MCF 10A (cell line): ENCODE results near the gene SHH. TPM values are rescaled to one million over a fixed set of nuclear protein-coding genes. Genes with fewer than 3 reads are reported as not detected.
"Not testable (repeated sequence)": the region's sequence is repeated elsewhere in the genome, so short reads cannot be mapped to it uniquely, and the experiment has no call there.

Experiments
- BruUV-seq: library from RNA; stranded (reverse); fragments of 400-500 nt; replicated peaks from 2 replicates; lab custom pipeline; 2021; lab: Mats Ljungman, UMichigan
- CTCF ChIA-PET: fragments of 300-600 bp; sonication (Branson Sonifier 250); formaldehyde crosslinking; extraction: SDS; loops from one replicate; lab custom pipeline; 2021; ENCODE audit warnings: antibody characterized with exemption, inconsistent platforms; lab: Yijun Ruan, JAX
- POLR2A ChIA-PET: fragments of 300-600, 350-650 bp; sonication (Branson Sonifier 250); formaldehyde crosslinking; extraction: SDS; loops from one replicate; lab custom pipeline; 2020; ENCODE audit warnings: antibody characterized with exemption, inconsistent platforms; lab: Yijun Ruan, JAX
- DNase-seq: peaks from one replicate; pipeline ENCODE4 v3.0.0-alpha.2; 2018; ENCODE audit not compliant: unreplicated experiment
- H3K27ac Mint-ChIP-seq: one replicate; pipeline ENCODE4 v1.8.0; 2022; ENCODE audit warnings: mild to moderate bottlenecking, low read depth, mixed read lengths; ENCODE audit not compliant: unreplicated experiment
- H3K27me3 Mint-ChIP-seq: one replicate; pipeline ENCODE4 v1.8.0; 2022; ENCODE audit warnings: mixed read lengths; ENCODE audit not compliant: insufficient read depth, unreplicated experiment
- H3K36me3 Mint-ChIP-seq: one replicate; pipeline ENCODE4 v1.8.0; 2022; ENCODE audit warnings: mild to moderate bottlenecking, moderate library complexity, mixed read lengths; ENCODE audit not compliant: insufficient read depth, unreplicated experiment
- H3K4me1 Mint-ChIP-seq: one replicate; pipeline ENCODE4 v1.8.0; 2022; ENCODE audit warnings: mixed read lengths; ENCODE audit not compliant: insufficient read depth, unreplicated experiment
- H3K4me3 Mint-ChIP-seq: one replicate; pipeline ENCODE4 v1.8.0; 2022; ENCODE audit warnings: mild to moderate bottlenecking, moderate library complexity, mixed read lengths; ENCODE audit not compliant: unreplicated experiment
- H3K9me3 Mint-ChIP-seq: one replicate; pipeline ENCODE4 v1.8.0; 2022; ENCODE audit warnings: mixed read lengths; ENCODE audit not compliant: unreplicated experiment
- intact Hi-C: fragments of 100-400 bp; cut with micrococcal nuclease; formaldehyde crosslinking; loops from 2 replicates; pipeline ENCODE4 v1.14.1; 2022
- total RNA-seq: library from RNA; stranded (reverse); gene quantifications from 2 replicates; pipeline ENCODE4 v1.2.3, GENCODE V29; 2022
- TF ChIP-seq, protein P1 (sequence below): fragments of 200-600 bp; IDR thresholded peaks from one replicate; pipeline ENCODE4 v1.8.0; 2022; ENCODE audit warnings: antibody characterized with exemption, mild to moderate bottlenecking; ENCODE audit not compliant: unreplicated experiment

Gene SHH
- total RNA-seq, 1 experiment from 2014 or later, result not detected

GRCh38 chr7:155842496-155843265, 30.4 kb upstream of the SHH start:
- H3K4me3 Mint-ChIP-seq, result no peak overlapping the region
- H3K27ac Mint-ChIP-seq, result no peak overlapping the region
- no peaks in the 10 kb centered on the region for H3K36me3 Mint-ChIP-seq
- no TSS peak for BruUV-seq
- H3K9me3 Mint-ChIP-seq, result no peaks in the 10 kb centered on the region
- intact Hi-C loops, result no loop called here
- H3K4me1 Mint-ChIP-seq, result no peaks in the 10 kb centered on the region
- DNase-seq, result no peak
- POLR2A ChIA-PET, result no interaction called here
- TF ChIP-seq, protein P1, sequence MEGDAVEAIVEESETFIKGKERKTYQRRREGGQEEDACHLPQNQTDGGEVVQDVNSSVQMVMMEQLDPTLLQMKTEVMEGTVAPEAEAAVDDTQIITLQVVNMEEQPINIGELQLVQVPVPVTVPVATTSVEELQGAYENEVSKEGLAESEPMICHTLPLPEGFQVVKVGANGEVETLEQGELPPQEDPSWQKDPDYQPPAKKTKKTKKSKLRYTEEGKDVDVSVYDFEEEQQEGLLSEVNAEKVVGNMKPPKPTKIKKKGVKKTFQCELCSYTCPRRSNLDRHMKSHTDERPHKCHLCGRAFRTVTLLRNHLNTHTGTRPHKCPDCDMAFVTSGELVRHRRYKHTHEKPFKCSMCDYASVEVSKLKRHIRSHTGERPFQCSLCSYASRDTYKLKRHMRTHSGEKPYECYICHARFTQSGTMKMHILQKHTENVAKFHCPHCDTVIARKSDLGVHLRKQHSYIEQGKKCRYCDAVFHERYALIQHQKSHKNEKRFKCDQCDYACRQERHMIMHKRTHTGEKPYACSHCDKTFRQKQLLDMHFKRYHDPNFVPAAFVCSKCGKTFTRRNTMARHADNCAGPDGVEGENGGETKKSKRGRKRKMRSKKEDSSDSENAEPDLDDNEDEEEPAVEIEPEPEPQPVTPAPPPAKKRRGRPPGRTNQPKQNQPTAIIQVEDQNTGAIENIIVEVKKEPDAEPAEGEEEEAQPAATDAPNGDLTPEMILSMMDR, result no peak
- CTCF ChIA-PET, result no interaction called here
- peaks cover 22% of the 10 kb centered on the region for H3K27me3 Mint-ChIP-seq

- intact Hi-C loops, result no loop called here
- TF ChIP-seq, protein P1, result no peak
- H3K27ac Mint-ChIP-seq, result no peak overlapping the region
- H3K4me3 Mint-ChIP-seq, result no peak overlapping the region
- ChIA-PET CTCF (no interaction called here), POLR2A (interaction anchor here (0.6 kb wide), 1 partner anchor 578 kb away, joined by 3 read pairs; no protein-coding TSS in a partner anchor)
- no peak for DNase-seq
- no peaks in the 10 kb centered on the region for H3K36me3 Mint-ChIP-seq
- H3K4me1 Mint-ChIP-seq, result no peaks in the 10 kb centered on the region
- peaks cover 22% of the 10 kb centered on the region for H3K27me3 Mint-ChIP-seq
- BruUV-seq, result no TSS peak
- H3K9me3 Mint-ChIP-seq, result no peaks in the 10 kb centered on the region
Measured at GRCh38 chr7:155840909-155841308, 28.6 kb upstream of the SHH start.

DNA sequence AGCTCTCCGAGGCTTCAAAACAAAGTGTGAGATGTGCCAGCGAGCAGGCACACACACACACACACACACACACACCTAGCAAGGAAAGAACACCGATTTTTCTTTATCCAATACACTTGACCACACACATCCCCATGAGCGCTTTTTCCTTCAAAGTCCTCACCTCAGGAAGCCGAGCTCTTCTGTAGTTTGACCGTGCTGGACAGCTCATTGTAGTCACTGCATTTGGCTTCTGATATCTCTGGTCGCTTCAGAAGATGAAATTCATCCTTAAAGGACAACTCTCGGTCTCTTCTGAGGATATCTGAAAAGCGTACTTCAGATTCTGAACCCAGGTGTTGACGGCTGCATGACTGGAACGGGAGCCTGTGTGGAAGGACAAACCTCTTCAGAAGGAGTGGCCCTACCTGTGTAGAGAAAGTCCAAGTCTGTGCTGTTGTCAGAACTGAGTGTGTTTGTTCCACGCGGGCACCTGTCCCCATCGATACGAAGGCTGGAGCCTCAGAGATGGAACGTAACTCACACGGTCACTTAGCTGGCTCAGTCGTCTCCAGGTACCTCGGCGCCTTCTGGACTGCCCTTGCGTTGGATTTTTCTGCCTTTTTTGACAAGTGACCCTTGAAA, 28.1 kb upstream of the SHH start:
- no peaks in the 10 kb centered on the region for H3K4me1 Mint-ChIP-seq
- no peak overlapping the region for H3K4me3 Mint-ChIP-seq
- DNase-seq, result no peak
- intact Hi-C loops, result no loop called here
- no peaks in the 10 kb centered on the region for H3K36me3 Mint-ChIP-seq
- CTCF ChIA-PET, result interaction anchor here (0.7 to 1.2 kb wide), 2 partner anchors 30 to 39 kb away, joined by 3 read pairs; no protein-coding TSS in a partner anchor
- TF ChIP-seq, protein P1, result no peak
- POLR2A ChIA-PET, result interaction anchor here (0.6 kb wide), 1 partner anchor 579 kb away, joined by 3 read pairs; no protein-coding TSS in a partner anchor
- no peaks in the 10 kb centered on the region for H3K9me3 Mint-ChIP-seq
- BruUV-seq, result no TSS peak
- H3K27me3 Mint-ChIP-seq, result peaks cover 22% of the 10 kb centered on the region
- H3K27ac Mint-ChIP-seq, result no peak overlapping the region

GRCh38 chr7:155839461-155839860, 27.2 kb upstream of the SHH start:
- H3K4me3 Mint-ChIP-seq, result no peak overlapping the region
- no peaks in the 10 kb centered on the region for H3K9me3 Mint-ChIP-seq
- TF ChIP-seq, protein P1, result no peak
- intact Hi-C loops, result no loop called here
- no TSS peak for BruUV-seq
- H3K36me3 Mint-ChIP-seq, result no peaks in the 10 kb centered on the region
- ChIA-PET POLR2A (no interaction called here), CTCF (interaction anchor here (0.7 to 1.2 kb wide), 2 partner anchors 29 to 40 kb away, joined by 3 read pairs; no protein-coding TSS in a partner anchor)
- no peak overlapping the region for H3K27ac Mint-ChIP-seq
- H3K4me1 Mint-ChIP-seq, result no peaks in the 10 kb centered on the region
- no peak for DNase-seq
- peaks cover 22% of the 10 kb centered on the region for H3K27me3 Mint-ChIP-seq

GRCh38 chr7:155838312-155838711, 26.0 kb upstream of the SHH start:
- intact Hi-C loops, H3K36me3 Mint-ChIP-seq, H3K9me3 Mint-ChIP-seq, POLR2A ChIA-PET, H3K27ac Mint-ChIP-seq, BruUV-seq, H3K4me3 Mint-ChIP-seq, DNase-seq, H3K4me1 Mint-ChIP-seq: not testable (repeated sequence)
- H3K27me3 Mint-ChIP-seq, result peaks cover 22% of the 10 kb centered on the region
- CTCF ChIA-PET, result interaction anchor here (0.6 to 1.4 kb wide), 4 partner anchors 10 to 343 kb away, joined by 3 to 5 read pairs (median 4); no protein-coding TSS in a partner anchor
